C4-2B (cell line): Measurements from ENCODE around the gene RBMX2.
"Not testable (repeated sequence)": the region's sequence is repeated elsewhere in the genome, so short reads cannot be mapped to it uniquely, and the experiment has no call there.

Experiments
- H3K27ac ChIP-seq: fragments of 450-650 bp; 2 replicates; pipeline ENCODE4 v1.5.1; 2017
- CTCF ChIP-seq: fragments of 450-650 bp; conservative IDR thresholded peaks from 2 replicates; pipeline ENCODE4 v1.5.1; 2017; ENCODE audit warnings: mild to moderate bottlenecking
- ZFX ChIP-seq: fragments of 450-650 bp; IDR thresholded peaks from 2 replicates; pipeline ENCODE4 v1.6.1; 2017

RBMX2 gene

GRCh38 chrX:130418740-130419139 lies 17.0 kb downstream of the RBMX2 start:
- TF ChIP-seq ZFX (no peak), CTCF (no peak)
- no peak overlapping the region for H3K27ac ChIP-seq

- TF ChIP-seq CTCF (no peak), ZFX (no peak)
- H3K27ac ChIP-seq: no peak overlapping the region
Measured at GRCh38 chrX:130419263-130419662, 17.5 kb downstream of the RBMX2 start.

- TF ChIP-seq CTCF: no peak
- no peak for TF ChIP-seq ZFX
- no peak overlapping the region for H3K27ac ChIP-seq
Measured at GRCh38 chrX:130426531-130426930, 24.7 kb downstream of the RBMX2 start.

- H3K27ac ChIP-seq: not testable (repeated sequence)
Measured at GRCh38 chrX:130429236-130429635, 27.4 kb downstream of the RBMX2 start.

- H3K27ac ChIP-seq: no peak overlapping the region
- no peak for TF ChIP-seq CTCF
- no peak for TF ChIP-seq ZFX
Measured at GRCh38 chrX:130435937-130436336, 34.1 kb downstream of the RBMX2 start.

- H3K27ac ChIP-seq: not testable (repeated sequence)
Measured at GRCh38 chrX:130437996-130438395, 36.2 kb downstream of the RBMX2 start.

- TF ChIP-seq ZFX (no peak), CTCF (no peak)
- H3K27ac ChIP-seq: no peak overlapping the region
Measured at GRCh38 chrX:130443875-130444274, 42.1 kb downstream of the RBMX2 start.

- no peak for TF ChIP-seq ZFX
- no peak for TF ChIP-seq CTCF
- no peak overlapping the region for H3K27ac ChIP-seq
Measured at GRCh38 chrX:130444641-130445336, 43.0 kb downstream of the RBMX2 start.
